ENCODE measurements around the gene COQ9.

DNA sequence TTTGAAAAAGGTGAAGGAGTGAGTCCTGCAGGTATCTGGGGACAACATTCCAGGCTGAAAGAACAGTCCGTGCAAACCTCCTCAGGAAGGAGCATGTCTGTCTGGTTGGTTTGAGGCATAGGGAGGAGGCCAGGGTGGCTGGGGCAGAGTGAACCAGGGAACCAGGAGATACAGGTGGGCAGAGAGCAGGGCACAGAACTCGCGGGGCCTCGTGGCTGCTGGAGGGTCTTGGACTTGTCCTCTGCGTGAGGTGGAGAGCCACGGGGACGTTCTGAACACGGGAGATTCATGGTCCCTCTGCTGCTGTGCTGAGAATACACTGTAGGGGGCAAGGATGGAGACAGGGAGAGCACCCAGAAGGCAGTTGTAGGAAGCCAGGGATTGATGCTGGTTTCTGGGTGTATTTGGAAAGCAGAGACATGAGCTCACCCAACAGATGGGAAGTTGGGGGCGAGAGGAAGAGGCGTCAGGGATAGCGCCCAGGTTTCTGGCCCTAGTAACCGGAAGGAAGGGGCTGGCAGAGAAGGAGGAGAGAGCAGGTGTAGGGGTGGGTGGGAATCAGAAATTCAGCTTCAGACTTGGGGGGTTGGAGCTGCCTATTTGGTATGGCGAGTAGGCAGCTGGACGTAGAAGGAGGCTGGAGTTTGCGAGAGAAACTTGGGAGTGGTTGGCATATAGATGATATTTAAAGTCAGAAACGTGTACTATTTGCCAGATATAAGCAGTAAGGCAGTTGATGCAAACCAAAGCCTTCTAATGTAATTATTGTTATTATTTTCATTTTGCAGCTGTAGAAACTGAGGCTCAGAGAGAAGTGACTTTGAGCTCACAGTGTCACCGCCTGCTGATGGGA lies 43.1 kb upstream of the COQ9 start, which contains the start of gene CCL17:
- TF ChIP-seq TAF1 (IDR thresholded peaks at IDR 0.05; ENCODE audit: low read depth) (no peak), ZBTB7A (IDR thresholded peaks at IDR 0.05; ENCODE audit: low read depth) (no peak), CREB1 (IDR thresholded peaks at IDR 0.05; ENCODE audit: low read depth) (no peak), EP300 (IDR thresholded peaks at IDR 0.05; ENCODE audit: borderline replicate concordance) (no peak), TCF12 (IDR thresholded peaks at IDR 0.05; ENCODE audit: low read depth) (no peak), CEBPB (IDR thresholded peaks at IDR 0.05) (no peak), FOXM1 (IDR thresholded peaks at IDR 0.05; ENCODE audit: borderline replicate concordance, low read depth) (no peak), YY1 (IDR thresholded peaks at IDR 0.05; ENCODE audit: low read depth) (no peak)
- TF ChIP-seq, protein P1, sequence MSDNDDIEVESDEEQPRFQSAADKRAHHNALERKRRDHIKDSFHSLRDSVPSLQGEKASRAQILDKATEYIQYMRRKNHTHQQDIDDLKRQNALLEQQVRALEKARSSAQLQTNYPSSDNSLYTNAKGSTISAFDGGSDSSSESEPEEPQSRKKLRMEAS (IDR thresholded peaks at IDR 0.05), result no peak
- TF ChIP-seq, protein P2, sequence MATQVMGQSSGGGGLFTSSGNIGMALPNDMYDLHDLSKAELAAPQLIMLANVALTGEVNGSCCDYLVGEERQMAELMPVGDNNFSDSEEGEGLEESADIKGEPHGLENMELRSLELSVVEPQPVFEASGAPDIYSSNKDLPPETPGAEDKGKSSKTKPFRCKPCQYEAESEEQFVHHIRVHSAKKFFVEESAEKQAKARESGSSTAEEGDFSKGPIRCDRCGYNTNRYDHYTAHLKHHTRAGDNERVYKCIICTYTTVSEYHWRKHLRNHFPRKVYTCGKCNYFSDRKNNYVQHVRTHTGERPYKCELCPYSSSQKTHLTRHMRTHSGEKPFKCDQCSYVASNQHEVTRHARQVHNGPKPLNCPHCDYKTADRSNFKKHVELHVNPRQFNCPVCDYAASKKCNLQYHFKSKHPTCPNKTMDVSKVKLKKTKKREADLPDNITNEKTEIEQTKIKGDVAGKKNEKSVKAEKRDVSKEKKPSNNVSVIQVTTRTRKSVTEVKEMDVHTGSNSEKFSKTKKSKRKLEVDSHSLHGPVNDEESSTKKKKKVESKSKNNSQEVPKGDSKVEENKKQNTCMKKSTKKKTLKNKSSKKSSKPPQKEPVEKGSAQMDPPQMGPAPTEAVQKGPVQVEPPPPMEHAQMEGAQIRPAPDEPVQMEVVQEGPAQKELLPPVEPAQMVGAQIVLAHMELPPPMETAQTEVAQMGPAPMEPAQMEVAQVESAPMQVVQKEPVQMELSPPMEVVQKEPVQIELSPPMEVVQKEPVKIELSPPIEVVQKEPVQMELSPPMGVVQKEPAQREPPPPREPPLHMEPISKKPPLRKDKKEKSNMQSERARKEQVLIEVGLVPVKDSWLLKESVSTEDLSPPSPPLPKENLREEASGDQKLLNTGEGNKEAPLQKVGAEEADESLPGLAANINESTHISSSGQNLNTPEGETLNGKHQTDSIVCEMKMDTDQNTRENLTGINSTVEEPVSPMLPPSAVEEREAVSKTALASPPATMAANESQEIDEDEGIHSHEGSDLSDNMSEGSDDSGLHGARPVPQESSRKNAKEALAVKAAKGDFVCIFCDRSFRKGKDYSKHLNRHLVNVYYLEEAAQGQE (IDR thresholded peaks at IDR 0.05; ENCODE audit: low read depth), result no peak

Measured in Ishikawa (cell line).